ENCODE results near the gene ORC4. TPM values are rescaled to one million over a fixed set of nuclear protein-coding genes. Genes with fewer than 3 reads are reported as not detected.

Gene ORC4
- total RNA-seq, 1 experiment from 2014 or later = 72.9 TPM

- Mint-ChIP-seq H3K4me1 (no peaks in the 10 kb centered on the region), H3K27me3 (ENCODE audit: low read depth) (no peaks in the 10 kb centered on the region), H3K36me3 (ENCODE audit: insufficient read depth in 1 of 3, low read depth in 3 of 3) (no peaks in the 10 kb centered on the region), H3K4me3 (no peak overlapping the region), H3K9me3 (no peaks in the 10 kb centered on the region), H3K27ac (no peak overlapping the region)
- Histone ChIP-seq H3K56ac (ENCODE audit: insufficient read length, low read depth, low read length) (no peak overlapping the region), H3K14ac (ENCODE audit: insufficient read depth, low read length) (no peak overlapping the region), H3K79me1 (ENCODE audit: insufficient read depth, low read depth, low read length, poor library complexity, severe bottlenecking) (peaks cover 3% of the 10 kb centered on the region), H3K4me2 (ENCODE audit: insufficient read depth, insufficient read length, low read length) (no peak overlapping the region), H3K18ac (ENCODE audit: insufficient read length, low read depth, low read length) (no peak overlapping the region), H2BK20ac (ENCODE audit: low read depth, low read length, poor library complexity, severe bottlenecking) (no peak overlapping the region), H4K5ac (ENCODE audit: insufficient read length, low read depth, low read length) (no peak overlapping the region), H3K4me1 (ENCODE audit: insufficient read depth, low read length) (no peaks in the 10 kb centered on the region), H4K8ac (replicated peaks; ENCODE audit: insufficient read length, low read depth, low read length) (no peak overlapping the region), H3K79me2 (ENCODE audit: insufficient read depth, low read length) (peaks cover 3% of the 10 kb centered on the region; the same call in 1 of the 2 replicates), H2BK5ac (ENCODE audit: insufficient read length, low read length) (no peak overlapping the region), H2BK12ac (ENCODE audit: insufficient read length, low read depth, low read length) (no peak overlapping the region), H2BK15ac (ENCODE audit: low read depth, low read length) (no peak overlapping the region), H2AK5ac (ENCODE audit: insufficient read length, low read length) (no peak overlapping the region), H3K9ac (ENCODE audit: extremely low read depth, insufficient read length, low read length) (no peak overlapping the region), H3K4ac (ENCODE audit: low read depth, low read length) (no peak overlapping the region), H4K91ac (ENCODE audit: insufficient read length, low read depth, low read length) (no peak overlapping the region), H3K23me2 (ENCODE audit: insufficient read length, low read depth, low read length, poor library complexity, severe bottlenecking) (no peaks in the 10 kb centered on the region), H3K23ac (ENCODE audit: insufficient read length, low read depth, low read length) (no peak overlapping the region), H3T11ph (ENCODE audit: low read length) (no peak overlapping the region), H3K27ac (ENCODE audit: insufficient read length, low read depth, low read length) (no peak overlapping the region), H3K27me3 (ENCODE audit: insufficient read depth, low read length) (no peaks in the 10 kb centered on the region), H2BK120ac (ENCODE audit: low read depth, low read length, poor library complexity, severe bottlenecking) (no peak overlapping the region), H2AFZ (ENCODE audit: low read length) (no peak overlapping the region), H4K20me1 (ENCODE audit: control insufficient read depth, insufficient read depth, insufficient read length) (no peaks in the 10 kb centered on the region), H3K9me3 (ENCODE audit: control insufficient read depth, low read depth, low read length) (no peaks in the 10 kb centered on the region)
- TF ChIP-seq CTCF (conservative IDR thresholded peaks at IDR 0.05) = no peak
- DNase-seq = no peak
Measured at GRCh38 chr2:148031152-148031551, 10.6 kb upstream of the ORC4 start.
